Activated CD4-positive, alpha-beta T cell treated with anti-CD3 and anti-CD28 coated beads for 36 hours (primary cell): ENCODE data around the gene SPNS1. TPM values are rescaled to one million over a fixed set of nuclear protein-coding genes. Genes with fewer than 3 reads are reported as not detected.
"Not testable (repeated sequence)": the region's sequence is repeated elsewhere in the genome, so short reads cannot be mapped to it uniquely, and the experiment has no call there.

Source experiments
- ATAC-seq: fragments of 200-7000 bp; cut with Tn5 transposase; one replicate; pipeline ENCODE4 v1.10.0; 2021; ENCODE audit warnings: mild to moderate bottlenecking, moderate library complexity
- CTCF ChIA-PET: fragments of 350-600 bp; sonication (Branson Sonifier 250); formaldehyde crosslinking; loops from one replicate; lab custom pipeline; 2021; ENCODE audit warnings: antibody characterized with exemption; lab: Charles Lee
- POLR2A ChIA-PET: fragments of 350-600 bp; sonication (Branson Sonifier 250); formaldehyde crosslinking; loops from one replicate; lab custom pipeline; 2021; ENCODE audit warnings: antibody characterized with exemption, inconsistent platforms; lab: Charles Lee
- DNase-seq: peaks from one replicate; pipeline ENCODE4 v3.0.0-alpha.2; 2020
- H3K27ac Mint-ChIP-seq: one replicate; pipeline ENCODE4 v1.8.0; 2021; ENCODE audit warnings: mixed read lengths
- H3K27me3 Mint-ChIP-seq: one replicate; pipeline ENCODE4 v1.8.0; 2021; ENCODE audit warnings: mixed read lengths
- H3K36me3 Mint-ChIP-seq: one replicate; pipeline ENCODE4 v1.8.0; 2021; ENCODE audit warnings: low read depth, mixed read lengths
- H3K4me1 Mint-ChIP-seq: one replicate; pipeline ENCODE4 v1.8.0; 2021; ENCODE audit warnings: mixed read lengths
- H3K4me3 Mint-ChIP-seq: one replicate; pipeline ENCODE4 v1.8.0; 2021; ENCODE audit warnings: mild to moderate bottlenecking, moderate library complexity, mixed read lengths
- H3K9me3 Mint-ChIP-seq: one replicate; pipeline ENCODE4 v1.8.0; 2021; ENCODE audit warnings: low read depth, mixed read lengths
- intact Hi-C, 2 experiments: fragments of 100-400 bp; cut with DNase I in 1 of 2; cut with micrococcal nuclease in 1 of 2; formaldehyde crosslinking; loops; one replicate each; pipeline versions ENCODE4 v1.14.2 to v1.15.1; 2022 to 2024; cut with DNase I, micrococcal nuclease
- total RNA-seq, 2 experiments: library from RNA; stranded (reverse); gene quantifications; one replicate each; pipeline ENCODE4 v1.2.3, GENCODE V29; 2021

SPNS1 gene
- total RNA-seq, 2 experiments from 2014 or later = 12.7 to 14.2 TPM

GRCh38 chr16:28958836-28959235, 15.7 kb upstream of the SPNS1 start:
- Mint-ChIP-seq H3K36me3 (peaks cover 51% of the 10 kb centered on the region), H3K4me1 (no peaks in the 10 kb centered on the region), H3K4me3 (no peak overlapping the region), H3K27me3 (no peaks in the 10 kb centered on the region), H3K9me3 (no peaks in the 10 kb centered on the region), H3K27ac (no peak overlapping the region)
- ATAC-seq = no peak
- ChIA-PET POLR2A (no interaction called here), CTCF (no interaction called here)
- DNase-seq = no peak
- intact Hi-C loops = no loop called here

DNA sequence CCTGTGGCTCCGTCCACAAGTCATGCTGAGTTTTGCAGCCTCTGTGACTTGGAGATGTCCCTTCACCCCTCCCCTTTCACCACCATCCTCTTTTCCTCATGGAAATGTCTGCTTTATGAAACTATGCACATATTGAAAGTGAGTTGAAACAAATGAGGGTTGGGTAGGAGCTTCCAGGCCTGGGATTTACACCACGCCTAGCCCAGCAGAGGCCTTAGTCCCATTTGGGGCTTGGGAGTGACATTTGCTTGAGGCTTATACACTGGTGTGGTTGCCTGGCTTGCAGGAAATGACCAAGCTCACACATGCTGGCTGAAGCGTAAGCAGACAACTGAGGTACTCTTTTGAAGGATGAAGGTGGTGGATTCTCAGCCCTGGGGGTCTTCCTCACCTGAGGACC, 10.5 kb upstream of the SPNS1 start:
- no peak for ATAC-seq
- no peak for DNase-seq
- Mint-ChIP-seq H3K4me3 (no peak overlapping the region), H3K36me3 (peaks cover 34% of the 10 kb centered on the region), H3K27ac (no peak overlapping the region), H3K4me1 (no peaks in the 10 kb centered on the region), H3K9me3 (no peaks in the 10 kb centered on the region), H3K27me3 (no peaks in the 10 kb centered on the region)
- intact Hi-C loops = no loop called here
- ChIA-PET CTCF (interaction anchor here (0.7 to 1.0 kb wide), 2 partner anchors 22 to 27 kb away, joined by 3 read pairs; no protein-coding TSS in a partner anchor), POLR2A (no interaction called here)

DNA sequence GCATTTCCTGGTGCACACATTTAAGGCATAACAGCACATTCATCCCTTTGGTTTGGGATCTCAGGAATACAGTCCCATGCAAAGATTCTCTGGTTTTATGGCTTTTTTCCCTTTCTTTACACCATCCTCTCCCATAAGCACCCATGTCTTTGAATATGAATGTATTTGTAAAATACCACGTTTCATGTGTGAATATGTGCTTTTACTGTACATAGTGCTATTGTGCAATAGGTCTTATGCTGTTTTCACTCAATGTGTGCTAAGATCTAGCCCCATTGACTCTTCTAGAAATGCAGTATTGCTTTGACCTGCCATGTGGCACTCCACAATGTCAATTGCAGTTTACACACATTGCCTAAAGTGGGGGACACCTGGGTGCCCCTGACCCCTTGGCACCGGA, 10.1 kb upstream of the SPNS1 start:
- H3K9me3 Mint-ChIP-seq = no peaks in the 10 kb centered on the region
- no peak for DNase-seq
- intact Hi-C loops = no loop called here
- H3K27ac Mint-ChIP-seq = no peak overlapping the region
- no peak overlapping the region for H3K4me3 Mint-ChIP-seq
- H3K27me3 Mint-ChIP-seq = no peaks in the 10 kb centered on the region
- CTCF ChIA-PET = no interaction called here
- ATAC-seq = no peak
- no peaks in the 10 kb centered on the region for H3K4me1 Mint-ChIP-seq
- POLR2A ChIA-PET = no interaction called here
- H3K36me3 Mint-ChIP-seq = peaks cover 29% of the 10 kb centered on the region

DNA sequence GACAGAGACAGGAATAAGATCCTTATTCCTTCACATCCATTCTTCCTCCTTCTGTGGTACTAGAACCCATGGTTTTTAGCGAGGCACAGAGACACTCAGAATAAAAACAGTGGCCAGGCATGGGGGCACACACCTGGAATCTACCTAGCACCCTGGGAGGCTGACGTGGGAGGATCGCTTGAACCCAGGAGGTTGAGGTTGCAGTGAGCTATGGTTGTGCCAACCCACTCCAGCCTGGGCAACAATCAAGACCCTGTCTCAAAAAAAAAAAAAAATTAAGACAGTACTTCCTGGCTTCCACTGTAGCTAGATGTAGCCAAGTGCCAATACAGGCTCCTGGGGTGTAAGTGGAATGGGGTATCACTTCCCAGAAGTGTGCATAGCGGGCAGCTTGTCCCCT, 7.4 kb upstream of the SPNS1 start:
- ATAC-seq (no peak), DNase-seq (no peak)
- Mint-ChIP-seq H3K9me3 (no peaks in the 10 kb centered on the region), H3K27me3 (no peaks in the 10 kb centered on the region), H3K4me1 (no peaks in the 10 kb centered on the region), H3K27ac (no peak overlapping the region), H3K36me3 (peaks cover 12% of the 10 kb centered on the region), H3K4me3 (no peak overlapping the region)
- intact Hi-C loops = no loop called here
- POLR2A ChIA-PET = no interaction called here
- CTCF ChIA-PET = no interaction called here

DNA sequence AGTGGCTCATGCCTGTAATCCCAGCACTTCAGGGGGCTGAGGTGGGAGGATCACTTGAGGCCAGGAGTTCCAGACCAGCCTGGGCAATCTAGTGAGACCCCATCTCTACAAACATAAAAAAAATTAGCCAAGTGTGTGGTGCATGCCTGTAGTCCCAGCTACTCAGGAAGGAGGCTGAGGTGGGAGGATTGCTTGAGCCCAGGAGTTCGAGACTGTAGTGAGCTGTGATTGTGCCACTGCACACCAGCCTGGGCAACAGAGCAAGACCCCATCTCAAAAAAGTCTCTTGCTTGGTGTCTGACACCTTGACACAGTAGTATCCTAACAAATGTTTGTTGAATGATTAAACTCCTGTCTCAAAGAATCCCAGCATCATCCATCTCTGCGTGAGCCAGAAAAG, 4.9 kb upstream of the SPNS1 start:
- ATAC-seq, H3K27me3 Mint-ChIP-seq, H3K9me3 Mint-ChIP-seq, H3K36me3 Mint-ChIP-seq, POLR2A ChIA-PET, DNase-seq, H3K4me1 Mint-ChIP-seq, H3K4me3 Mint-ChIP-seq, H3K27ac Mint-ChIP-seq: not testable (repeated sequence)
- CTCF ChIA-PET = interaction anchor here (2.0 kb wide), 1 partner anchor 11 kb away, joined by 6 read pairs; no protein-coding TSS in a partner anchor
- intact Hi-C loops = loop anchor here in 1 of 2 experiments (5.0 kb wide), 1 partner anchor 58 kb away; no protein-coding TSS in a partner anchor

- peaks cover 30% of the 10 kb centered on the region for H3K4me1 Mint-ChIP-seq
- no peaks in the 10 kb centered on the region for H3K27me3 Mint-ChIP-seq
- ChIA-PET POLR2A (interaction anchor here (0.7 to 1.7 kb wide), 2 partner anchors 55 to 1002 kb away, joined by 4 to 6 read pairs; no protein-coding TSS in a partner anchor), CTCF (interaction anchor here (0.6 to 1.6 kb wide), 13 partner anchors 20 to 147 kb away, joined by 3 to 7 read pairs (median 4); no protein-coding TSS in a partner anchor)
- intact Hi-C loops = loop anchor here (1.0 to 5.0 kb wide), 6 partner anchors 16 to 481 kb away; partner anchors contain the start of genes ATXN2L (in 1 of the 2), CLN3 (in 1 of the 2), NFATC2IP (in 1 of the 2) and RABEP2 (in 1 of the 2)
- H3K27ac Mint-ChIP-seq = peak overlapping the region; percentile 93
- DNase-seq (peak; percentile 69), ATAC-seq (peak; percentile 27)
- peaks cover 4% of the 10 kb centered on the region for H3K36me3 Mint-ChIP-seq
- no peaks in the 10 kb centered on the region for H3K9me3 Mint-ChIP-seq
- peak overlapping the region; percentile 98 for H3K4me3 Mint-ChIP-seq
These were observed 556 bp upstream of the SPNS1 start for GRCh38 chr16:28974007-28974436.

GRCh38 chr16:28975158-28975599, 601 bp downstream of the SPNS1 start:
- ATAC-seq (peak; percentile 8), DNase-seq (no peak)
- Mint-ChIP-seq H3K36me3 (peaks cover 4% of the 10 kb centered on the region), H3K4me1 (peaks cover 30% of the 10 kb centered on the region), H3K27ac (peak overlapping the region; percentile 77), H3K9me3 (no peaks in the 10 kb centered on the region), H3K4me3 (peak overlapping the region; percentile 98), H3K27me3 (no peaks in the 10 kb centered on the region)
- ChIA-PET CTCF (interaction anchor here (1.6 to 4.9 kb wide), 2 partner anchors 13 to 32 kb away, joined by 7 to 32 read pairs; no protein-coding TSS in a partner anchor), POLR2A (interaction anchor here (0.6 kb wide), 1 partner anchor 20 kb away, joined by 3 read pairs; no protein-coding TSS in a partner anchor)
- intact Hi-C loops = loop anchor here in 1 of 2 experiments (2.0 kb wide), 1 partner anchor 482 kb away; the partner anchor contains the start of gene CLN3

DNA sequence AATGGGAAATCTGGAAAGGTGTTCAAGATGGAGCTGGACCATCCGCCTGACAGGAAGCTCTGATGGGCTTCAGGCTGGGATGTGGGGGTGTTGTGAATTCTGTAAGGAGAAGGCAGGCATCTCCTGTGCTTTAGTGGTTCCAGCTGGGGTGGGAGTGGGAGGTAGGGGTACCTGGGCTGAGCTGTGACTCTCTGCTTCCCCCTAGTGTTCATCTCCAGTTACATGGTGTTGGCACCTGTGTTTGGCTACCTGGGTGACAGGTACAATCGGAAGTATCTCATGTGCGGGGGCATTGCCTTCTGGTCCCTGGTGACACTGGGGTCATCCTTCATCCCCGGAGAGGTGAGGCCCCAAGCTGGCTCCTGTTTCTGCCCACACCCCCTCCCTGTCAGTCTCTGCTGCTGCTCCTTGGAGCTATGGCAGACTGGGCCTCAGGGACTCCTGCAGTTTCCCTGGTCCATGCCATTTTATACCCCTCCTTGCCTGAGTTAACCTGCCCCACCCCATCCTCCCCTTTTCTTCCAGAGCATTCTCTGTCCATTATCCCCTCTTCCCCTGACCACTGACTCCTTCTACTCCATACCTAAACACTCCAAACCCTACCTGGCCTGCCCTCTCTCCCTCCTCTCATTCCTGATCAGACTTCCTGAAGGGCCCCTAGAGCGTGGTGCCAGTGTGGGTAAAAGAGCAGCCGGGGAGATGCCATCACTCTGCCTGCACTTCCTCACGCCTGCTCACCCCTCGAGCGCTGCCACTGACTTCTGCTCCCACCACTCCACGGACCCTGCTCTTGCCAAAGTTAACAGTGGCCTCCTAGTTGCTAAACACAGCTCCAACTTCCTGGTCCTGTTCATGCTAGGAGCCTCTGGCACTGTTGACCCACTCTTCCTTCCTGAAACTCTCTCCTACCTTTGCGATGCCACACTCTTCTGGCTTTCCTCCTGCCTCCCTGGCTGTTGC, 3.4 kb downstream of the SPNS1 start:
- intact Hi-C loops = no loop called here
- DNase-seq (peak; percentile 26), ATAC-seq (no peak)
- peaks cover 22% of the 10 kb centered on the region for H3K36me3 Mint-ChIP-seq
- H3K9me3 Mint-ChIP-seq = peaks cover 5% of the 10 kb centered on the region
- POLR2A ChIA-PET = interaction anchor here (1.0 kb wide), 1 partner anchor 8 kb away, joined by 3 read pairs; no protein-coding TSS in a partner anchor
- CTCF ChIA-PET = interaction anchor here (1.0 to 4.9 kb wide), 5 partner anchors 10 to 97 kb away, joined by 3 to 32 read pairs (median 3); no protein-coding TSS in a partner anchor
- H3K4me3 Mint-ChIP-seq = no peak overlapping the region
- no peaks in the 10 kb centered on the region for H3K27me3 Mint-ChIP-seq
- peaks cover 33% of the 10 kb centered on the region for H3K4me1 Mint-ChIP-seq
- H3K27ac Mint-ChIP-seq = no peak overlapping the region

GRCh38 chr16:28980330-28980729, 5.8 kb downstream of the SPNS1 start:
- H3K9me3 Mint-ChIP-seq, H3K27me3 Mint-ChIP-seq, DNase-seq, H3K27ac Mint-ChIP-seq, ATAC-seq, intact Hi-C loops, POLR2A ChIA-PET, H3K4me3 Mint-ChIP-seq: not testable (repeated sequence)
- H3K4me1 Mint-ChIP-seq = peaks cover 47% of the 10 kb centered on the region
- CTCF ChIA-PET = interaction anchor here (0.8 to 1.3 kb wide), 5 partner anchors 11 to 50 kb away, joined by 3 to 6 read pairs (median 3); no protein-coding TSS in a partner anchor
- peaks cover 39% of the 10 kb centered on the region for H3K36me3 Mint-ChIP-seq

GRCh38 chr16:28980929-28981328, 6.4 kb downstream of the SPNS1 start:
- DNase-seq = no peak
- ATAC-seq = no peak
- ChIA-PET CTCF (interaction anchor here (0.8 to 1.3 kb wide), 5 partner anchors 12 to 49 kb away, joined by 3 to 6 read pairs (median 3); no protein-coding TSS in a partner anchor), POLR2A (no interaction called here)
- Mint-ChIP-seq H3K36me3 (peaks cover 45% of the 10 kb centered on the region), H3K4me3 (no peak overlapping the region), H3K27ac (no peak overlapping the region), H3K4me1 (peaks cover 41% of the 10 kb centered on the region), H3K27me3 (no peaks in the 10 kb centered on the region), H3K9me3 (peaks cover 5% of the 10 kb centered on the region)
- intact Hi-C loops = no loop called here

DNA sequence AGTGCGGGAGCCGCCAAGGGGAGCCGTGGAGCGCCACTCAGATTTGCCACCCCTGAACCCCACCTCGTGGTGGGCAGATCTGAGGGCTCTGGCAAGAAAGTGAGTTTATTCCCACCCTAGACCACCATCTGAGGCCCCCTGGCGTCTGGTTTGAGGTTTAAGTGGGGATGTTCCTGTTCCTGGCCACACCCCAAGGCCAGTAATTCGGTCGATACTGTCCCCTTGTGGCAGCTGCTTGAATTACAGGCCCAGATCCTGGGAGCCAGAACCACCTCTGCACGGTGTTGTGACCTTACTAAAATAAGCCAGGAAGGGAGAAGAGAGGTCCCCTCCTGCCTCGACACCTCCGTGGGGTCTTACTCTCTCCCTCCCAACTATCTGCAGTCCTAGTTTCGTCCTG, 6.9 kb downstream of the SPNS1 start:
- peaks cover 5% of the 10 kb centered on the region for H3K9me3 Mint-ChIP-seq
- H3K4me1 Mint-ChIP-seq = peaks cover 35% of the 10 kb centered on the region
- H3K27me3 Mint-ChIP-seq = no peaks in the 10 kb centered on the region
- CTCF ChIA-PET = interaction anchor here (0.5 to 1.3 kb wide), 4 partner anchors 13 to 51 kb away, joined by 3 to 6 read pairs (median 4); no protein-coding TSS in a partner anchor
- peaks cover 51% of the 10 kb centered on the region for H3K36me3 Mint-ChIP-seq
- POLR2A ChIA-PET = no interaction called here
- no peak overlapping the region for H3K27ac Mint-ChIP-seq
- DNase-seq (peak; percentile 76), ATAC-seq (no peak)
- intact Hi-C loops = no loop called here
- no peak overlapping the region for H3K4me3 Mint-ChIP-seq
